Right ventricle myocardium inferior (tissue), 1 donor: ENCODE measurements around the gene CKS1B. TPM values are rescaled to one million over a fixed set of nuclear protein-coding genes. Genes with fewer than 3 reads are reported as not detected.

Source experiments
- ATAC-seq: fragments of 200-7000 bp; cut with Tn5 transposase; one replicate; pipeline ENCODE4 v1.9.1; 2020; ENCODE audit warnings: mild to moderate bottlenecking, moderate library complexity
- DNase-seq: peaks from one replicate; pipeline ENCODE4 v3.0.0; 2021; ENCODE audit errors: missing footprints
- intact Hi-C: fragments of 100-400 bp; cut with DNase I; formaldehyde crosslinking; loops from one replicate; pipeline ENCODE4 v1.11.0; 2022
- total RNA-seq: library from RNA; stranded (reverse); fragmentation: NEBNext Ultra II Directional; extraction: Animal tissue kit (Norgen Biotek cat#: 25700); gene quantifications from one replicate; pipeline ENCODE4 v1.2.1, GENCODE V29; 2021
- donor health status: DM: no; HTN: yes; CAD: no; lungs with severe emphysema.

CKS1B gene
- total RNA-seq, 1 donor from 2014 or later, result 22.2 TPM

GRCh38 chr1:154944401-154945159, 29.9 kb upstream of the CKS1B start:
- ATAC-seq (no peak), DNase-seq (no peak)
- intact Hi-C loops, result no loop called here

- ATAC-seq (no peak), DNase-seq (no peak)
- intact Hi-C loops, result no loop called here
Measured at GRCh38 chr1:154945160-154945961, 29.1 kb upstream of the CKS1B start.

GRCh38 chr1:154945962-154946850, 28.3 kb upstream of the CKS1B start:
- intact Hi-C loops, result no loop called here
- ATAC-seq (no peak), DNase-seq (no peak)

GRCh38 chr1:154948079-154948478, 26.4 kb upstream of the CKS1B start:
- no peak for DNase-seq
- intact Hi-C loops, result no loop called here
- no peak for ATAC-seq

- DNase-seq, result peak; percentile 66
- ATAC-seq, result no peak
- intact Hi-C loops, result no loop called here
Measured at GRCh38 chr1:154951901-154952657, 22.4 kb upstream of the CKS1B start.

GRCh38 chr1:154952664-154953063, 21.8 kb upstream of the CKS1B start:
- DNase-seq, result no peak
- intact Hi-C loops, result no loop called here
- no peak for ATAC-seq

GRCh38 chr1:154953611-154954038, 20.9 kb upstream of the CKS1B start:
- intact Hi-C loops, result no loop called here
- DNase-seq, result peak; percentile 37
- ATAC-seq, result no peak

- intact Hi-C loops, result no loop called here
- no peak for DNase-seq
Measured at GRCh38 chr1:154954541-154954940, 19.9 kb upstream of the CKS1B start.

GRCh38 chr1:154955039-154955717, 19.3 kb upstream of the CKS1B start:
- intact Hi-C loops, result no loop called here
- peak; percentile 69 for DNase-seq
- ATAC-seq, result no peak

More at GRCh38 chr1:154954541-154954940, 19.9 kb upstream of the CKS1B start:
- ATAC-seq, result no peak

GRCh38 chr1:154955718-154956543, 18.6 kb upstream of the CKS1B start, which contains the start of gene PBXIP1:
TSS of gene PBXIP1 (minus strand) at chr1:154956099. CDS start at chr1:154953721, 2,378 bp downstream.
- peak; percentile 84 for ATAC-seq
- DNase-seq, result peak; percentile 68
- intact Hi-C loops, result no loop called here

GRCh38 chr1:154956544-154956941, 17.9 kb upstream of the CKS1B start:
- ATAC-seq, result no peak
- intact Hi-C loops, result no loop called here
- DNase-seq, result peak; percentile 69

- intact Hi-C loops, result no loop called here
- no peak for ATAC-seq
Measured at GRCh38 chr1:154957091-154957657, 17.3 kb upstream of the CKS1B start.

GRCh38 chr1:154958036-154958435, 16.4 kb upstream of the CKS1B start:
- intact Hi-C loops, result no loop called here
- DNase-seq (no peak), ATAC-seq (no peak)

More at GRCh38 chr1:154957091-154957657, 17.3 kb upstream of the CKS1B start:
- peak; percentile 23 for DNase-seq

GRCh38 chr1:154958681-154959425, 15.6 kb upstream of the CKS1B start:
- intact Hi-C loops, result no loop called here
- ATAC-seq (no peak), DNase-seq (peak; percentile 42)

- intact Hi-C loops, result no loop called here
- DNase-seq, result peak; percentile 4
Measured at GRCh38 chr1:154959426-154959780, 15.1 kb upstream of the CKS1B start.

More at GRCh38 chr1:154959426-154959780, 15.1 kb upstream of the CKS1B start:
- ATAC-seq, result no peak
